Type B pancreatic cell (in vitro differentiated cells): Measurements from ENCODE around the gene SMARCAD1. TPM values are rescaled to one million over a fixed set of nuclear protein-coding genes. Genes with fewer than 3 reads are reported as not detected.
"Not testable (repeated sequence)": the region's sequence is repeated elsewhere in the genome, so short reads cannot be mapped to it uniquely, and the experiment has no call there.

ENCODE experiments used
- DNase-seq: peaks from one replicate; pipeline ENCODE4 v3.0.0; 2021; ENCODE audit warnings: mixed read lengths; ENCODE audit not compliant: unreplicated experiment; ENCODE audit errors: extremely low spot score
- H3K27ac Mint-ChIP-seq: 2 replicates; pipeline ENCODE4 v1.8.0; 2021; ENCODE audit warnings: mild to moderate bottlenecking, mixed read lengths
- H3K27me3 Mint-ChIP-seq: 2 replicates; pipeline ENCODE4 v1.8.0; 2021; ENCODE audit warnings: mixed read lengths
- H3K36me3 Mint-ChIP-seq: 2 replicates; pipeline ENCODE4 v1.8.0; 2021; ENCODE audit warnings: mixed read lengths
- H3K4me1 Mint-ChIP-seq: one replicate; pipeline ENCODE4 v1.8.0; 2021; ENCODE audit warnings: mixed read lengths; ENCODE audit not compliant: unreplicated experiment
- H3K4me3 Mint-ChIP-seq: 2 replicates; pipeline ENCODE4 v1.8.0; 2021; ENCODE audit warnings: mild to moderate bottlenecking, mixed read lengths
- H3K9me3 Mint-ChIP-seq: 2 replicates; pipeline ENCODE4 v1.8.0; 2021; ENCODE audit warnings: mixed read lengths
- total RNA-seq: library from RNA; stranded (reverse); gene quantifications from 2 replicates; pipeline ENCODE4 v1.2.1, GENCODE V29; 2021; ENCODE audit warnings: low replicate concordance
- TF ChIP-seq, protein P1 (sequence below): fragments of 200-600 bp; sonication (generic); conservative IDR thresholded peaks from 2 replicates; pipeline ENCODE4 v1.5.0; 2021; ENCODE audit warnings: antibody characterized with exemption, mild to moderate bottlenecking

The SMARCAD1 gene
- total RNA-seq, 1 donor from 2014 or later, result 52.3 TPM

DNA sequence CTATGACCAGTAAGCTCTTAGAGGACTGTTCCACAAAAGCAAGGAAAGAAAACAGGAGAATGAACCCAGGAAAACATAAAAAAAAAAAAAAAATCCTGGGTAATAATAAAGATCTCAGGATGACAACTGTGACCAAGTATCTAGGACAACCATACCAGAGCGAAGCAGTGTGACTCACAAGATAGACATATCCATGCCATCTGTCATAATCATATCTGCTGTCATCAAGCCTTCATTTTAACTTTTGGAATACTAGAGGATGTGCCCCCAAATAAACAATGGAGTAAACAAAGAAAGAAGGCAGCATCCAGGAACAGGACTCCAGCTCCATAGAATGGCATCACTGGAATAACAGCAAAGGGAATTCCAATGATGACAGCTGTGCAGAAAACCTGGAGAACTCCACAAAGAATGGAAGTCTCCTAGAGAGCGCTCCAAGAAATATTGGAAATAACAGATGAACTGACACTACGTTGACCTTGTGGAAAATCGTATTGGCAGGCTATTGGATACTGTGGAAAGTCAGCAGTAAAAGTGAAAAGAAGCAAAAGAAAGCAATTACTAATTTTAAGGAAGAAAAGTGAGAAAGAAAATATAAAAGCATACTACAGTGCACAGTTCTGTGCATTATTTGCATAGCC is 99.7 kb downstream of the SMARCAD1 start:
- no peak for DNase-seq
- H3K36me3 Mint-ChIP-seq, result no peaks in the 10 kb centered on the region
- H3K4me1 Mint-ChIP-seq, result no peaks in the 10 kb centered on the region
- no peaks in the 10 kb centered on the region for H3K27me3 Mint-ChIP-seq
- H3K9me3 Mint-ChIP-seq, result no peaks in the 10 kb centered on the region
- H3K4me3 Mint-ChIP-seq, result no peak overlapping the region
- H3K27ac Mint-ChIP-seq, result no peak overlapping the region
- TF ChIP-seq, protein P1, sequence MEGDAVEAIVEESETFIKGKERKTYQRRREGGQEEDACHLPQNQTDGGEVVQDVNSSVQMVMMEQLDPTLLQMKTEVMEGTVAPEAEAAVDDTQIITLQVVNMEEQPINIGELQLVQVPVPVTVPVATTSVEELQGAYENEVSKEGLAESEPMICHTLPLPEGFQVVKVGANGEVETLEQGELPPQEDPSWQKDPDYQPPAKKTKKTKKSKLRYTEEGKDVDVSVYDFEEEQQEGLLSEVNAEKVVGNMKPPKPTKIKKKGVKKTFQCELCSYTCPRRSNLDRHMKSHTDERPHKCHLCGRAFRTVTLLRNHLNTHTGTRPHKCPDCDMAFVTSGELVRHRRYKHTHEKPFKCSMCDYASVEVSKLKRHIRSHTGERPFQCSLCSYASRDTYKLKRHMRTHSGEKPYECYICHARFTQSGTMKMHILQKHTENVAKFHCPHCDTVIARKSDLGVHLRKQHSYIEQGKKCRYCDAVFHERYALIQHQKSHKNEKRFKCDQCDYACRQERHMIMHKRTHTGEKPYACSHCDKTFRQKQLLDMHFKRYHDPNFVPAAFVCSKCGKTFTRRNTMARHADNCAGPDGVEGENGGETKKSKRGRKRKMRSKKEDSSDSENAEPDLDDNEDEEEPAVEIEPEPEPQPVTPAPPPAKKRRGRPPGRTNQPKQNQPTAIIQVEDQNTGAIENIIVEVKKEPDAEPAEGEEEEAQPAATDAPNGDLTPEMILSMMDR, result no peak

DNA sequence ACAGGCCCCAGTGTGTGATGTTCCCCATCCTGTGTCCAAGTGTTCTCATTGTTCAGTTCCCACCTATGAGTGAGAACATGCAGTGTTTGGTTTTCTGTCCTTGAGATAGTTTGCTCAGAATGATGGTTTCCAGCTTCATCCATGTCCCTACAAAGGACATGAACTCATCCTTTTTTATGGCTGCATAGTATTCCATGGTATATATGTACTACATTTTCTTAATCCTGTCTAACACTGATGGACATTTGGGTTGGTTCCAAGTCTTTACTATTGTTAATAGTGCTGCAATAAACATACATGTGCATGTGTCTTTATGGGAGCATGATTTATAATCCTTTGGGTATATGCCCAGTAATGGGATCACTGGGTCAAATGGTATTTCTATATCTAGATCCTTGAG is 112.3 kb downstream of the SMARCAD1 start:
- H3K4me3 Mint-ChIP-seq, H3K36me3 Mint-ChIP-seq, DNase-seq, H3K27me3 Mint-ChIP-seq, H3K27ac Mint-ChIP-seq, H3K9me3 Mint-ChIP-seq, H3K4me1 Mint-ChIP-seq: not testable (repeated sequence)

DNA sequence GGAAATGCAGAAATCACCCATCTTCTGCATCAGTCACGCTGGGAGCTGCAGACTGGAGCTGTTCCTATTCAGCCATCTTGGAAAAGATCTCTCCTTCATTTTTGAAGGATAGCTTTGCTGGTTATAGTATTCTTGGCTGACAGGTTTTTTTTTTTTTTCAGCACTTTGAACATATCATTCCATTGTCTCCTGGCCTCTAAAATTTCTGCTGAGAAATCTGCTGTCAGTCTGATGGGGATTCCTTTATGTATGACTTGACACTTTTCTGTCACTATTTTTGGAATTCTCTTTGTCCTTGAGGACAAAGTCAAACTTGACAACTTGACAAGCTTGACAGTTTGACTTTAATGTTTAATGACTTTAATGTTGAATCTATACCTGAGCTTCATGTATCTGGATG is 118.2 kb downstream of the SMARCAD1 start:
- Mint-ChIP-seq H3K36me3 (no peaks in the 10 kb centered on the region), H3K27me3 (peaks cover 4% of the 10 kb centered on the region), H3K4me1 (no peaks in the 10 kb centered on the region), H3K27ac (no peak overlapping the region), H3K4me3 (no peak overlapping the region), H3K9me3 (peaks cover 8% of the 10 kb centered on the region)
- DNase-seq, result no peak
- TF ChIP-seq, protein P1, result no peak

DNA sequence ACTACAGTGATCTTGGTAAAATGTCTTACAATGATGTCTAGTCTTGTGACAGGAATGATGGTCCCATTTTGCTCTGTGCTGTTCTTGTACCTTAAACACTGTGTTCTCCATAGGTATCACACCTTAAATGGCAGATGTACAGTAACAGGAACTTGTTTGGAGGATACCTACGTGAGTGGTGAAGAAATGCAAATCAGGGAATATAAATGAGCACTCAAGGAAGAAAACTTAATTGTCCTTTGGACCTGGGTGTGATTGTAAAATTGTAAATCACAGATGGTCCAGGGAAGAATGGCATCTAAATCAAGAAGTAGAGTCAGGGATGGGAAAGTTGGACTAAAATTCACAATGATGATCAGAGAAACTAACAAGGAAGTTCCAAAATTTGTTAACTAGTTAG is 122.3 kb downstream of the SMARCAD1 start:
- Mint-ChIP-seq H3K27me3 (peaks cover 4% of the 10 kb centered on the region), H3K4me1 (no peaks in the 10 kb centered on the region), H3K27ac (no peak overlapping the region), H3K4me3 (no peak overlapping the region), H3K36me3 (no peaks in the 10 kb centered on the region), H3K9me3 (peaks cover 3% of the 10 kb centered on the region)
- TF ChIP-seq, protein P1, result no peak
- no peak for DNase-seq

DNA sequence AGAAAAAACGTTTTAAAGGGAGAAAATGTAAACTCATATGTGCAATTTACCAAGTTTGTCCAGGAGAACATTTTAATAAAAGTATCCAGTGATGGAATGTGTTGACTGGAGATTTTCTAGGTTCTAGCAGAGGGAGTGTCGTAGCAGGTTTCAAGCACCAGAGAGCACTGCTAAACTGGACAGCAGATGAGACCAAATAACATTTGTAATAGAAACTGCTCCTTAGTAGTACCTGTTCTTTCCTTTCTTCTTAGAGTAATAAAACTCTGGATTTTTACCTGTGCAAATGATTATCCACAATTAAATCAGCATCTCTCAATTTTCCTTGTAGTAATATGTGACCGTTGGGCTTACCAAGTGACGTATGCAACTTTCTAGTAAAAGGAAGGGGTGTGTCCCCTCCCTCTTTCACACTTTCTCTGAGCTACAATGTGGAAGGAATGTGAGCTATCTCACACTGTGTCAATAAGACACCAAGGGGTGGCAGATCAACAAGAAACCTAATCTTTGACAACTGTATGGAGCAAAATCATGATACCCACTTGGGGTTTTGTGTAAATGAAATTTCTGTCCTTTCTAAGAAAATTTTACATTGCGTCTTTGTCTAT is 125.4 kb downstream of the SMARCAD1 start:
- no peak overlapping the region for H3K27ac Mint-ChIP-seq
- H3K27me3 Mint-ChIP-seq, result peaks cover 4% of the 10 kb centered on the region
- H3K4me3 Mint-ChIP-seq, result no peak overlapping the region
- H3K36me3 Mint-ChIP-seq, result no peaks in the 10 kb centered on the region
- TF ChIP-seq, protein P1, result no peak
- DNase-seq, result no peak
- no peaks in the 10 kb centered on the region for H3K9me3 Mint-ChIP-seq
- no peaks in the 10 kb centered on the region for H3K4me1 Mint-ChIP-seq

DNA sequence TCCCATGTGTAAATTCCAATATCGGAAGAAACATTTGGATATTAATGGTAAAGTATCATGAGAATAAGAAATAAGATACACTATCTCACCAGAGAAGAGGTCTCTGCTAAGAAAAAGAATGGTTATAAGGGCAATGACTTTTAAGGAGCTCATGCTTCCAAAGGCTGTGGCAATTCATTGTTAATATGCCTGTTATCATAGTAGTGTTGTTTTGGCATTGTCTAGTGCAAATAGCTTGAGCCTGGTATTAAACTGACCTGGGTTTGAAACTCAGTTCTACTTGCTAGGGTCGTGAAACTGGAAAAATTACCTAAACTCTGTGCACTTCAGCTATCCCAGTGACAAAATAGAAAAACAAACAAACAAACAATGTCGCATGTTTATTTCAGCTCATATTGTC is 126.2 kb downstream of the SMARCAD1 start:
- Mint-ChIP-seq H3K4me1 (no peaks in the 10 kb centered on the region), H3K36me3 (no peaks in the 10 kb centered on the region)
- TF ChIP-seq, protein P1, result no peak

More for the DNA sequence above, 126.2 kb downstream of the SMARCAD1 start:
- H3K4me3 Mint-ChIP-seq, result no peak overlapping the region
- no peaks in the 10 kb centered on the region for H3K9me3 Mint-ChIP-seq
- no peak overlapping the region for H3K27ac Mint-ChIP-seq
- DNase-seq, result no peak
- peaks cover 4% of the 10 kb centered on the region for H3K27me3 Mint-ChIP-seq
